Gastroesophageal sphincter (tissue), 4 donors: ENCODE results near the gene PDLIM7. TPM values are rescaled to one million over a fixed set of nuclear protein-coding genes. Genes with fewer than 3 reads are reported as not detected.

Experiments
- ATAC-seq: fragments of 150-250 bp; one replicate; pipeline ENCODE4 v1.9.1; 2016; ENCODE audit warnings: mild to moderate bottlenecking, moderate library complexity
- H3K27ac ChIP-seq, 4 donors: fragments of 200-600 bp; sonication (generic) in 3 of 4; 1 replicate in 3 of 4; 2 replicates in 1 of 4; pipeline ENCODE4 v1.5.1; 2016 to 2019
- H3K27me3 ChIP-seq: fragments of 200-600 bp; sonication (generic); one replicate; pipeline ENCODE4 v1.5.1; 2019
- H3K36me3 ChIP-seq, 2 donors: fragments of 200-600 bp; sonication (generic); one replicate each; pipeline ENCODE4 v1.5.1; 2019; ENCODE audit warnings: control low read depth in 1 of 2
- H3K4me1 ChIP-seq, 3 donors: fragments of 200-600 bp; sonication (generic); 1 replicate in 2 of 3; 2 replicates in 1 of 3; pipeline ENCODE4 v1.5.1; 2016 to 2019; ENCODE audit warnings: control low read depth in 2 of 3
- H3K4me3 ChIP-seq, 2 donors: fragments of 200-600 bp; sonication (generic); one replicate each; pipeline ENCODE4 v1.5.1; 2019; ENCODE audit warnings: mild to moderate bottlenecking in 1 of 2, moderate library complexity in 1 of 2
- H3K9me3 ChIP-seq, 3 donors: fragments of 200-600 bp; sonication (generic); one replicate each; pipeline ENCODE4 v1.5.1; 2017 to 2019; ENCODE audit warnings: control low read depth in 2 of 3
- EP300 ChIP-seq: sonication (generic); formaldehyde crosslinking; IDR thresholded peaks from one replicate; pipeline ENCODE4 v1.6.1; 2017; ENCODE audit warnings: antibody characterized with exemption, mild to moderate bottlenecking
- POLR2A ChIP-seq, 2 donors: fragments of 450-650 bp; IDR thresholded peaks; one replicate each; pipeline ENCODE4 v1.6.1; 2017; ENCODE audit warnings: antibody characterized with exemption in 2 of 2, mild to moderate bottlenecking in 2 of 2, moderate library complexity in 1 of 2
- POLR2AphosphoS5 ChIP-seq: sonication (generic); formaldehyde crosslinking; IDR thresholded peaks from one replicate; pipeline ENCODE4 v1.6.1; 2017; ENCODE audit warnings: antibody characterized with exemption
- WGBS, 2 donors: methylation state at CpG; one replicate each; pipeline ENCODE4 v1.1.5; 2018; ENCODE audit warnings: low coverage in 1 of 2; 5-methylcytosine and 5-hydroxymethylcytosine counted together
- total RNA-seq, 4 donors: library from RNA; depleted of rRNA; stranded (reverse); fragments of >200 nt; gene quantifications; one replicate each; pipeline ENCODE4 v1.1.0, GENCODE V29; 2016
- TF ChIP-seq, protein P1 (sequence below), 4 experiments: fragments of 200-600 bp in 2 of 4; fragments of 450-650 bp in 2 of 4; sonication (generic) in 1 of 4; IDR thresholded peaks; one replicate each; pipeline ENCODE4 v1.5.1; 2017 to 2019; ENCODE audit warnings: antibody characterized with exemption in 4 of 4, mild to moderate bottlenecking in 2 of 4, moderate library complexity in 2 of 4

Gene PDLIM7
- total RNA-seq, 4 donors from 2014 or later: 336 to 863 (median 437) TPM

DNA sequence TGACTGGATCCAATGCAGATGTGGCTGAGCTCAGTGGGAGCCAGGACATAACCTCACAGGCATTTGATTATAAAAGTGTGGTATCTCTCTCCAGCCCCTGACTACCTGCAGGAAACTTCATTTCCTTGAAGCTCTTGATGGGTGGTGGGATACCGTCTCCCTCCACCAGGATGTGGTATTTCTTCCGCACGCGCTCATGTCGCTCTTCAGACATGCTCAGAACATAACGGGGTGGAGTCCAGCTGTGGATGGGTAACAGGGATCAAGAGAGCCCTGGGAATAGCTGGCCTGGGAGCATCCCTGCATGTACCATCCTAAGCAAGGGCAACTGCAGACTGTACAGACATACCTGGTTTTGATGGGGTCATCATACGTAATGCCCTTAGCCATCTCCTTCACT lies 18.2 kb upstream of the PDLIM7 start:
- H3K27ac ChIP-seq: no peak overlapping the region
- TF ChIP-seq POLR2A (IDR thresholded peaks at IDR 0.05) (no peak), POLR2AphosphoS5 (no peak), EP300 (no peak)
- TF ChIP-seq, protein P1, sequence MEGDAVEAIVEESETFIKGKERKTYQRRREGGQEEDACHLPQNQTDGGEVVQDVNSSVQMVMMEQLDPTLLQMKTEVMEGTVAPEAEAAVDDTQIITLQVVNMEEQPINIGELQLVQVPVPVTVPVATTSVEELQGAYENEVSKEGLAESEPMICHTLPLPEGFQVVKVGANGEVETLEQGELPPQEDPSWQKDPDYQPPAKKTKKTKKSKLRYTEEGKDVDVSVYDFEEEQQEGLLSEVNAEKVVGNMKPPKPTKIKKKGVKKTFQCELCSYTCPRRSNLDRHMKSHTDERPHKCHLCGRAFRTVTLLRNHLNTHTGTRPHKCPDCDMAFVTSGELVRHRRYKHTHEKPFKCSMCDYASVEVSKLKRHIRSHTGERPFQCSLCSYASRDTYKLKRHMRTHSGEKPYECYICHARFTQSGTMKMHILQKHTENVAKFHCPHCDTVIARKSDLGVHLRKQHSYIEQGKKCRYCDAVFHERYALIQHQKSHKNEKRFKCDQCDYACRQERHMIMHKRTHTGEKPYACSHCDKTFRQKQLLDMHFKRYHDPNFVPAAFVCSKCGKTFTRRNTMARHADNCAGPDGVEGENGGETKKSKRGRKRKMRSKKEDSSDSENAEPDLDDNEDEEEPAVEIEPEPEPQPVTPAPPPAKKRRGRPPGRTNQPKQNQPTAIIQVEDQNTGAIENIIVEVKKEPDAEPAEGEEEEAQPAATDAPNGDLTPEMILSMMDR (IDR thresholded peaks at IDR 0.05): no peak
- no peaks in the 10 kb centered on the region for H3K27me3 ChIP-seq
- H3K4me3 ChIP-seq: peak overlapping the region in 1 of 2 donors; percentile 91
- peaks cover 0 to 43% (median 13%) of the 10 kb centered on the region in 3 donors for H3K4me1 ChIP-seq
- 63% methylated on average over 2 of the region's 7 CpGs; no CpG with 5 or more reads in 1 of the 2 donors for WGBS, 2 donors
- peaks cover 0 to 69% of the 10 kb centered on the region in 2 donors for H3K36me3 ChIP-seq
- no peak for ATAC-seq
- no peaks in the 10 kb centered on the region for H3K9me3 ChIP-seq

DNA sequence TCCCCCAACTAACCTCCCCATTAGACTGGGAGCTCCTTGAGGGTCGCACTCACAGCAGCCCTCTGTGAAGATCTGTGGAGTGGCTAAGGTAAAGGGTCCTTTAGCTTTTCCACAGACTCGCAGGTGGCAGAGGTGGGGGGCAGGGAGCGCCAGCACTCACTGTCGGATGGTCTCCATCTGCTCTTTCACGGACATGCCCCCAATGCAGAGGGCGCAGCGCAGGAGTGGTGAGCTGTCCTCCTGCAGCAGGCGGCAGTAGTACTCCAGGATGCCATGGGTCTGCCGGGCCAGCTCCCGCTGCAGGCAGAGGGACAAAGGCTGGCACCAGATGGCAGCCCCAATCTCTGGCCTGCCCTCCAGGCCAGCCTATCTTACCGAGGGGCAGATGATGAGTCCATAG lies 17.1 kb upstream of the PDLIM7 start:
- TF ChIP-seq POLR2AphosphoS5: no peak
- TF ChIP-seq POLR2A (IDR thresholded peaks at IDR 0.05): no peak
- TF ChIP-seq, protein P1 (IDR thresholded peaks at IDR 0.05): no peak
- TF ChIP-seq EP300: no peak
- H3K27ac ChIP-seq: no peak overlapping the region
- peaks cover 0 to 39% (median 13%) of the 10 kb centered on the region in 3 donors for H3K4me1 ChIP-seq
- no peak for ATAC-seq
- WGBS, 2 donors: 80% methylated on average over 1 of the region's 11 CpGs; no CpG with 5 or more reads in 1 of the 2 donors
- H3K4me3 ChIP-seq: no peak overlapping the region
- peaks cover 0 to 66% of the 10 kb centered on the region in 2 donors for H3K36me3 ChIP-seq
- H3K27me3 ChIP-seq: no peaks in the 10 kb centered on the region
- no peaks in the 10 kb centered on the region for H3K9me3 ChIP-seq

DNA sequence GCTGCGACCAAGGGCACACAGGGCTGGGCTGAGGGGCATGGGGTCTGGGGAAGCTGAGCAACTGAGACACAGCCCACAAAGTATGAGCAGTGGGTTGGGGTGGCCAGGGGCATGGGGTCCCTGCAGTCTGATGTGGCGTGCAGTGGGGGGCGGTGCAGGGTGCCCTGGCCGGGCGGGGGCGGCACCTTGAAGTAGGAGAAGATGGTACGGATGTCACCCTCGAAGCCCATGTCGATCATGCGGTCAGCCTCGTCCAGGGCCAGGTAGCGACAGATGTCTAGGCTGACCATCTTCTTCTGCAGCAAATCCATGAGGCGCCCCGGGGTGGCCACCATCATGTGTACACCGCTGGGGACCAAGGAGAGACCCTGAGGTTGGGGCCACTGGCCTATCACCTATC lies 16.1 kb upstream of the PDLIM7 start:
- Histone ChIP-seq H3K36me3 (peaks cover 0 to 61% of the 10 kb centered on the region in 2 donors), H3K4me3 (no peak overlapping the region), H3K27me3 (no peaks in the 10 kb centered on the region), H3K27ac (no peak overlapping the region), H3K9me3 (no peaks in the 10 kb centered on the region), H3K4me1 (peaks cover 0 to 31% (median 13%) of the 10 kb centered on the region in 3 donors)
- TF ChIP-seq POLR2AphosphoS5: no peak
- TF ChIP-seq POLR2A (IDR thresholded peaks at IDR 0.05): no peak
- TF ChIP-seq EP300: no peak
- TF ChIP-seq, protein P1 (IDR thresholded peaks at IDR 0.05): no peak
- WGBS, 2 donors: 100% methylated on average over 8 of the region's 15 CpGs; no CpG with 5 or more reads in 1 of the 2 donors
- no peak for ATAC-seq

DNA sequence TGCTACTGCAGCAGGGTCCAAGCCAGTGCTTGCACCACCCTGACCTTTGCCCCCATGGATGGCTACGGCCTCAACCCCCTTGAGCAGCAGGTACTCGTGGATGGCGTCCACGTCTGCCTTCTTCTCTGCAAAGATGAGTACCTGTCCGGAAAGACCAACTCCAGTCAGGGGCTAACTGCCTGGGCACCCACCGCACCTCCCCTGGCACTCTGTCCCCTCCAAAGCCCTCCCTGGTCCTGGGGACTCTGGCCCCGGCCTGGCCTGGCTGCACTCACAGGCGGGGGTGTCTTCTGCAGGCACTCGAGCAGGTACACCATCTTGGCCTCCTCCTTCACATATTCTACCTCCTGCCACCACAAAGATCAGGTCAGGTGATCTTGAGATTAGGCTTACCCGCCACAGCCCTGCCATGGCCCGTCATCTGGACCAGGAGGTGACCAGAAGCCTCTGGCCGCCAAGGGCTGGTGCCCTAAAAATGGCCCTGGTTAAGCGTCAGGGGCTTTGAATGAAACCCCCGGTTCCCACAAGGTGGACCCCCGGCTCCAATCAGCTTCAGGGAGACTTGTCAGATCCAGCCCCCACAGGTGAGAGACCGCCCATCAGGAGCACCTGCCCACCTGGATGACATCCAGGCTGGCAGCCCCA lies 15.5 kb upstream of the PDLIM7 start:
- WGBS, 2 donors: no CpG with 5 or more reads among the region's 16 CpGs
- peaks cover 0 to 31% (median 13%) of the 10 kb centered on the region in 3 donors for H3K4me1 ChIP-seq
- no peak overlapping the region for H3K27ac ChIP-seq
- H3K4me3 ChIP-seq: no peak overlapping the region
- H3K9me3 ChIP-seq: no peaks in the 10 kb centered on the region
- no peak for TF ChIP-seq POLR2A (IDR thresholded peaks at IDR 0.05)
- TF ChIP-seq, protein P1 (IDR thresholded peaks at IDR 0.05): no peak
- no peak for TF ChIP-seq POLR2AphosphoS5
- no peak for TF ChIP-seq EP300
- H3K36me3 ChIP-seq: peaks cover 0 to 61% of the 10 kb centered on the region in 2 donors
- no peak for ATAC-seq
- H3K27me3 ChIP-seq: no peaks in the 10 kb centered on the region
